Measurements from ENCODE around the gene CD96. TPM values are rescaled to one million over a fixed set of nuclear protein-coding genes. Genes with fewer than 3 reads are reported as not detected.

Gene CD96
- total RNA-seq, 3 donors from 2014 or later = 4.1 to 6.6 (median 5.4) TPM

GRCh38 chr3:111581403-111582119 lies 39.6 kb downstream of the CD96 start:
- TF ChIP-seq CTCF (IDR thresholded peaks at IDR 0.05) = no peak
- Histone ChIP-seq H3K4me3 (no peak overlapping the region), H3K9me3 (no peaks in the 10 kb centered on the region), H3K36me3 (ENCODE audit: low read depth) (no peaks in the 10 kb centered on the region), H3K4me1 (ENCODE audit: low read depth) (no peaks in the 10 kb centered on the region)
- intact Hi-C loops (cut with DNase I, micrococcal nuclease) = no loop called here
- ATAC-seq (no peak), DNase-seq (no peak)

GRCh38 chr3:111582120-111582474 lies 40.1 kb downstream of the CD96 start:
- H3K4me1 ChIP-seq (ENCODE audit: low read depth) = no peaks in the 10 kb centered on the region
- H3K4me3 ChIP-seq = no peak overlapping the region
- ATAC-seq = no peak
- no peak for DNase-seq
- no peaks in the 10 kb centered on the region for H3K9me3 ChIP-seq
- no peak for TF ChIP-seq CTCF (IDR thresholded peaks at IDR 0.05)
- no peaks in the 10 kb centered on the region for H3K36me3 ChIP-seq (ENCODE audit: low read depth)
- intact Hi-C loops (cut with DNase I, micrococcal nuclease) = no loop called here

GRCh38 chr3:111584744-111585143 lies 42.7 kb downstream of the CD96 start:
- DNase-seq (no peak), ATAC-seq (no peak)
- Histone ChIP-seq H3K4me1 (ENCODE audit: low read depth) (no peaks in the 10 kb centered on the region), H3K36me3 (ENCODE audit: low read depth) (no peaks in the 10 kb centered on the region), H3K9me3 (no peaks in the 10 kb centered on the region), H3K4me3 (no peak overlapping the region)
- no peak for TF ChIP-seq CTCF (IDR thresholded peaks at IDR 0.05)
- intact Hi-C loops (cut with DNase I, micrococcal nuclease) = no loop called here

GRCh38 chr3:111585217-111585616 lies 43.2 kb downstream of the CD96 start:
- H3K36me3 ChIP-seq (ENCODE audit: low read depth) = no peaks in the 10 kb centered on the region
- DNase-seq (no peak), ATAC-seq (no peak)
- H3K4me3 ChIP-seq = no peak overlapping the region
- intact Hi-C loops (cut with DNase I, micrococcal nuclease) = no loop called here
- no peaks in the 10 kb centered on the region for H3K9me3 ChIP-seq
- no peak for TF ChIP-seq CTCF (IDR thresholded peaks at IDR 0.05)
- no peaks in the 10 kb centered on the region for H3K4me1 ChIP-seq (ENCODE audit: low read depth)

- no peaks in the 10 kb centered on the region for H3K9me3 ChIP-seq
- TF ChIP-seq CTCF (IDR thresholded peaks at IDR 0.05) = no peak
- H3K4me1 ChIP-seq (ENCODE audit: low read depth) = no peaks in the 10 kb centered on the region
- intact Hi-C loops (cut with DNase I, micrococcal nuclease) = no loop called here
- no peak for ATAC-seq
- DNase-seq = no peak
- H3K4me3 ChIP-seq = no peak overlapping the region
- no peaks in the 10 kb centered on the region for H3K36me3 ChIP-seq (ENCODE audit: low read depth)
Observed at GRCh38 chr3:111588527-111588926, 46.5 kb downstream of the CD96 start.
